ENCODE results near the gene PRDM16. TPM values are rescaled to one million over a fixed set of nuclear protein-coding genes. Genes with fewer than 3 reads are reported as not detected.

The PRDM16 gene
- total and polyA plus RNA-seq, 2 of the 8 experiments (the other 6 are each of a cell fraction or from before 2014, with no cell fraction given) = 0.39 to 0.43 TPM

DNA sequence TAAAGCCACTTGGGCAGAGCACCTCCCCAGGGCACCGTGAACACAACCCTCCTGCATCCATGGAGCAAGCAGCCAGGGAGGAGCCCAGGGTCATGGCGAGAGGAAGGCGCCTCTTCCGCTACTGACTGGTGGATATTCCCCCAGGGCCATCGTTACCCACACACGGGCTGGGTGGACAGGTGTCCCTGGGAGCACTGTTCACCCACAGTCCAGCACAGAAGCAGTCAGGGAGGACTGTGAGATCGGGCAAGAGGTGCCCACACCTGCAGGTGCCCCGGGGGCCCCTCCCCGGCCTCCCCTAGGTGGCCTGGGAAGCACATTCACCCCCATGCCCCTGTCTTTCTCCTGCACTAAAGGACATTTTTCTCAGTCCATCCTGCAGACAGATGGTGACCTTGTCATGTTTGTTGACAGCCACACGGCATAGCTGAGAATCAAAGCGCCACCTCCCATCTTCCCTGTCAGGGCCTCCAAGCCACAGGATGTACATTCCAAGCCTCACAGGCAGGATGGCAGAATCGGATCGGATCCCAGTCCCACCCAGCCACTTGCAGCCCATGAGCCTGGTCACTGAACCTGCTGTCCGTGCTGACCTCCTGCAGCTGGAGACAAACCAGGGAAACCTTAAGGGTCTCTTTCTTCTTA is 160.2 kb downstream of the PRDM16 start (continued):
- TF ChIP-seq, protein P1, sequence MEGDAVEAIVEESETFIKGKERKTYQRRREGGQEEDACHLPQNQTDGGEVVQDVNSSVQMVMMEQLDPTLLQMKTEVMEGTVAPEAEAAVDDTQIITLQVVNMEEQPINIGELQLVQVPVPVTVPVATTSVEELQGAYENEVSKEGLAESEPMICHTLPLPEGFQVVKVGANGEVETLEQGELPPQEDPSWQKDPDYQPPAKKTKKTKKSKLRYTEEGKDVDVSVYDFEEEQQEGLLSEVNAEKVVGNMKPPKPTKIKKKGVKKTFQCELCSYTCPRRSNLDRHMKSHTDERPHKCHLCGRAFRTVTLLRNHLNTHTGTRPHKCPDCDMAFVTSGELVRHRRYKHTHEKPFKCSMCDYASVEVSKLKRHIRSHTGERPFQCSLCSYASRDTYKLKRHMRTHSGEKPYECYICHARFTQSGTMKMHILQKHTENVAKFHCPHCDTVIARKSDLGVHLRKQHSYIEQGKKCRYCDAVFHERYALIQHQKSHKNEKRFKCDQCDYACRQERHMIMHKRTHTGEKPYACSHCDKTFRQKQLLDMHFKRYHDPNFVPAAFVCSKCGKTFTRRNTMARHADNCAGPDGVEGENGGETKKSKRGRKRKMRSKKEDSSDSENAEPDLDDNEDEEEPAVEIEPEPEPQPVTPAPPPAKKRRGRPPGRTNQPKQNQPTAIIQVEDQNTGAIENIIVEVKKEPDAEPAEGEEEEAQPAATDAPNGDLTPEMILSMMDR (IDR thresholded peaks at IDR 0.05; ENCODE audit: control extremely low read depth in 1 of 3, insufficient read depth in 1 of 3, low read depth in 1 of 3, low read length in 3 of 3) = no peak
- no peak for TF ChIP-seq RAD21 (IDR thresholded peaks at IDR 0.05 in 1 of 2, conservative IDR thresholded peaks at IDR 0.05 in 1 of 2; ENCODE audit: low read depth in 2 of 2, low read length in 2 of 2)
- TF ChIP-seq EP300 (IDR thresholded peaks at IDR 0.05; ENCODE audit: borderline replicate concordance in 1 of 2, low read depth in 2 of 2, low read length in 2 of 2) = no peak

Measured in H1 (cell line).